ENCODE data around the gene C6orf163. TPM values are rescaled to one million over a fixed set of nuclear protein-coding genes. Genes with fewer than 3 reads are reported as not detected.

The C6orf163 gene
- total RNA-seq, 2 experiments from 2014 or later: 1.3 to 1.4 TPM

DNA sequence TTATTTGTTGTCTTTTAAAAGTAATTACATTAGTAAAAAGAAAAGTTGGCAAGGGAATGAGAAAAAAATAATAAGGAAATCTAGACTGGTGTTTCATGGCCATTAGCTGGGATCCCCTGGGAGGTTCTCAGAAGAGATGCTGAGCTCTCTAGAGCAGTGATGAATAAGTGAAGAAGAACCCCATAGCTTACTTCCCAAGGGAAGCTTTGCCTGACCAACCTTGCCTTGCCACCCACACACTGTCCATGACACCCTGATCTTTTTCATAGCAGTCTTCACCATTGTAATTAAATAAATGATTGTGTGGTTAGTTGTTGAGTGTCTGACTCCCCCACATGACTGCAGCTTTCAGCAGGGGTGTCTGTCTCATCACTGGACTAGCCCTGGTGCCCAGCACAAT, 5.9 kb downstream of the C6orf163 start:
- Mint-ChIP-seq H3K4me3 (no peak overlapping the region), H3K27ac (no peak overlapping the region), H3K27me3 (no peaks in the 10 kb centered on the region), H3K4me1 (ENCODE audit: low read depth) (no peaks in the 10 kb centered on the region), H3K36me3 (ENCODE audit: low read depth) (no peaks in the 10 kb centered on the region), H3K9me3 (no peaks in the 10 kb centered on the region)
- ChIA-PET POLR2A (no interaction called here), CTCF (interaction anchor here (2.8 kb wide), 1 partner anchor 43 kb away, joined by 8 read pairs; no protein-coding TSS in a partner anchor)
- intact Hi-C loops (cut with micrococcal nuclease): no loop called here
- TF ChIP-seq, protein P1, sequence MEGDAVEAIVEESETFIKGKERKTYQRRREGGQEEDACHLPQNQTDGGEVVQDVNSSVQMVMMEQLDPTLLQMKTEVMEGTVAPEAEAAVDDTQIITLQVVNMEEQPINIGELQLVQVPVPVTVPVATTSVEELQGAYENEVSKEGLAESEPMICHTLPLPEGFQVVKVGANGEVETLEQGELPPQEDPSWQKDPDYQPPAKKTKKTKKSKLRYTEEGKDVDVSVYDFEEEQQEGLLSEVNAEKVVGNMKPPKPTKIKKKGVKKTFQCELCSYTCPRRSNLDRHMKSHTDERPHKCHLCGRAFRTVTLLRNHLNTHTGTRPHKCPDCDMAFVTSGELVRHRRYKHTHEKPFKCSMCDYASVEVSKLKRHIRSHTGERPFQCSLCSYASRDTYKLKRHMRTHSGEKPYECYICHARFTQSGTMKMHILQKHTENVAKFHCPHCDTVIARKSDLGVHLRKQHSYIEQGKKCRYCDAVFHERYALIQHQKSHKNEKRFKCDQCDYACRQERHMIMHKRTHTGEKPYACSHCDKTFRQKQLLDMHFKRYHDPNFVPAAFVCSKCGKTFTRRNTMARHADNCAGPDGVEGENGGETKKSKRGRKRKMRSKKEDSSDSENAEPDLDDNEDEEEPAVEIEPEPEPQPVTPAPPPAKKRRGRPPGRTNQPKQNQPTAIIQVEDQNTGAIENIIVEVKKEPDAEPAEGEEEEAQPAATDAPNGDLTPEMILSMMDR (IDR thresholded peaks at IDR 0.05): no peak
- ATAC-seq: no peak
- DNase-seq: no peak

DNA sequence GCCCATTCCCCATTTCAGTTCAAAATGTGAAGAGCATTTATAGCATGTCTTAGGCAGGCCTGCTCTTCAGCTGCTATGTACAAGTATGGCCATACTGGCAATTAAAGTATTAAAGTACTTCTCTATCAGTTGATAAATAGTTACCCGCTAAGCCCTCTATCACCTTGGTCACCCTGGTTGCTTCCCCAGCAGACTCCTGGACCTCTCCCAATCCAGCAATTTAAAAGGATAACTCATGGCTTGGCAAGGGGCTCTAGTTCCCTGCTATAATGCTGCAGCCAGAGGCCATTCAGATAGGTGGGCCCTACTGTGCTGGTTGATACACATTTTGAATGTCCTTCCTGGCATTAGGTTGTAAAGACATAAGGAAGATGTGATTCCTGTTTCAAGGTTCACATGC, 7.0 kb downstream of the C6orf163 start:
- POLR2A ChIA-PET: no interaction called here
- TF ChIP-seq, protein P1 (IDR thresholded peaks at IDR 0.05): no peak
- Mint-ChIP-seq H3K27me3 (no peaks in the 10 kb centered on the region), H3K36me3 (ENCODE audit: low read depth) (no peaks in the 10 kb centered on the region), H3K9me3 (no peaks in the 10 kb centered on the region), H3K27ac (no peak overlapping the region), H3K4me1 (ENCODE audit: low read depth) (no peaks in the 10 kb centered on the region), H3K4me3 (no peak overlapping the region)
- CTCF ChIA-PET: interaction anchor here (2.8 kb wide), 1 partner anchor 42 kb away, joined by 8 read pairs; no protein-coding TSS in a partner anchor
- DNase-seq (no peak), ATAC-seq (no peak)
- intact Hi-C loops (cut with micrococcal nuclease): no loop called here

DNA sequence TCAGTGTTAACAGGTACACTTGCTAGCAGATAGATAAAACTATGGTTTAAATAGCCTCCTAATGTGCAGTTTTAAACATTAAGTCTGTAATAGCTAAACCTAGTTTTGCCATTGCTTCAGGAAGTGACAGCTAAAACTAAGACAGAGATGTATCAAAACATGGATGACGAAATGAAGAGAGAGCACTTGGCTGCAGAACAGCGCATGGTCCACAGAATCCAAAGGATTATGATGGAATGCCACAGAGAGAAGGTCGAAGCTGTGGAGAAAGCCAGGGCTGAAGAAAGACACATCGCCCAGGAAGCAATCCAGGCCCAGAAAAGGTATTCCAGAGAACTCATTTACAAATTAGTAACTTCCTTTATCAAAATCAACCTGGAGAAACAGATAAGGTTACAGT, 11.6 kb downstream of the C6orf163 start:
- Mint-ChIP-seq H3K27me3 (no peaks in the 10 kb centered on the region), H3K9me3 (no peaks in the 10 kb centered on the region), H3K4me3 (no peak overlapping the region), H3K4me1 (ENCODE audit: low read depth) (no peaks in the 10 kb centered on the region), H3K27ac (no peak overlapping the region), H3K36me3 (ENCODE audit: low read depth) (no peaks in the 10 kb centered on the region)
- TF ChIP-seq, protein P1 (IDR thresholded peaks at IDR 0.05): no peak
- intact Hi-C loops (cut with micrococcal nuclease): no loop called here
- POLR2A ChIA-PET: no interaction called here
- CTCF ChIA-PET: no interaction called here
- ATAC-seq: no peak
- no peak for DNase-seq

DNA sequence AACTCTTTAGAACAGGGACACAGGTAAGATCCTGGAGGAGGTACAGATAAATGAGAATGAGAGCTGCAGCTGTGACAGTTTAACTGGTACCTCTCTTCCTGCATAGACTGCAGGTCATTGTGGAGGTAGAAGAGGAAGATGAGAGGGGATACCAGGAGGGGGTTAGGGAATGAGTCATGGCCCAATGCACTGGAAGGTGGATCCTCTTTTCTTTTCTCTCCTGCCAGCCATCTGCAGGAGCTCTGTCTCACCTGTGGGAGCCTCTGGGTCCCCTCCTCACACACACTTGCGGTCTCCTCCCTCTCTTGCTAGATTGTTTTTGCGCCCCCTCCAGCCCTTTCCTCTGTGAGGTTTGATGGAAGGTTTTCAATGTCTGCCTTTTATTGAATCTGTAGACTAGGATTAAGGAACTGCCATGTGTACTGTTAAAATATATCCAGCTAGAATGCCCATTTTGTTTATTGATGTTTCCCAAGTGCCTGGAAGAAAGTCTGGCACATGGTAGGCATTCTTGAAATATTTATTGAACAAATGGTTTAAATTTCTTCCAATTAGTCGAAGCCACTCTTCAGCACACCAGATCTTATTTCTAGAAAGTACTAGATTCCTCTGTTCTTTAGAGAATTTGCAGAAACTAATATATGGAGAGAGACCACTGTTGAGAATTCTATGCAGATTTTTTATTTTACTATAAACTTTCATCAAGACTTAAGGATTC, 13.0 kb downstream of the C6orf163 start:
- TF ChIP-seq, protein P1 (IDR thresholded peaks at IDR 0.05): no peak
- ChIA-PET CTCF (no interaction called here), POLR2A (interaction anchor here (1.3 kb wide), 1 partner anchor 16 kb away, joined by 4 read pairs; no protein-coding TSS in a partner anchor)
- Mint-ChIP-seq H3K9me3 (no peaks in the 10 kb centered on the region), H3K27ac (no peak overlapping the region), H3K4me1 (ENCODE audit: low read depth) (no peaks in the 10 kb centered on the region), H3K36me3 (ENCODE audit: low read depth) (no peaks in the 10 kb centered on the region), H3K4me3 (no peak overlapping the region), H3K27me3 (no peaks in the 10 kb centered on the region)
- no peak for ATAC-seq
- intact Hi-C loops (cut with micrococcal nuclease): no loop called here
- no peak for DNase-seq

DNA sequence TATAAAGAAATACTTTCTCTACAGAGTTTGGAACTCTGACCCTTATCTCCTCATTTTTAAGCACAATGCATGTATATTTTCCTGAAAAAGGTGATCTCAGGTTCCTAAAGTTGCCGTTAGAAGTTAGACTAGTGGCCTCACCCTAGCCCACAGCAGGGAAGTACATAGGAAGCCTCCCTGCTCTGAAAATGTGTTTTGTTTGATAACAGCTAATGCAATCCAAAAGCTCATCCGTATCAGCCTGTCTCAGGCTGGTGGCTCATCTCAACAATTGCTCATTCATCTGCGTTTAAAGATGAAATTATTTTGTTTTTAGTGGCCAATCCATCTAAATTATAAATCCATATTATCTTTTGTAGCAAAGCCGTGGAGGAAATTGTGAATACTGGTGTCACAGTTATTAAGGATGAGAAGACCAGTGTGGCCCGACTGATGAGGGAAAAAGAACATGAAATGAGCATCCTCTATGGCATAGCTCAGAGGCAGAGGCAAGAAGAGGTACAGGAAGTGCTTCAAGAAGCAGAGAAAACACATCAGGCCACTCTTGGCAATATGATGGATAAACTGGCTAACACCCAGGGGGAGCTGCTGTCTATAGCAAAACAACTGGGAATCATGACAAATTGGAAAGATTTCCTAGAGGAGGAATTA, 20.1 kb downstream of the C6orf163 start:
- Mint-ChIP-seq H3K27ac (no peak overlapping the region), H3K4me1 (ENCODE audit: low read depth) (no peaks in the 10 kb centered on the region), H3K36me3 (ENCODE audit: low read depth) (no peaks in the 10 kb centered on the region), H3K4me3 (no peak overlapping the region), H3K27me3 (no peaks in the 10 kb centered on the region), H3K9me3 (peaks cover 7% of the 10 kb centered on the region)
- intact Hi-C loops (cut with micrococcal nuclease): no loop called here
- TF ChIP-seq, protein P1 (IDR thresholded peaks at IDR 0.05): no peak
- DNase-seq (no peak), ATAC-seq (no peak)
- CTCF ChIA-PET: interaction anchor here (0.8 to 0.9 kb wide), 2 partner anchors 286 to 299 kb away, joined by 3 read pairs; no protein-coding TSS in a partner anchor
- POLR2A ChIA-PET: interaction anchor here (0.6 kb wide), 1 partner anchor 69 kb away, joined by 3 read pairs; no protein-coding TSS in a partner anchor
